ENCODE results near the gene CHAF1B.

DNA sequence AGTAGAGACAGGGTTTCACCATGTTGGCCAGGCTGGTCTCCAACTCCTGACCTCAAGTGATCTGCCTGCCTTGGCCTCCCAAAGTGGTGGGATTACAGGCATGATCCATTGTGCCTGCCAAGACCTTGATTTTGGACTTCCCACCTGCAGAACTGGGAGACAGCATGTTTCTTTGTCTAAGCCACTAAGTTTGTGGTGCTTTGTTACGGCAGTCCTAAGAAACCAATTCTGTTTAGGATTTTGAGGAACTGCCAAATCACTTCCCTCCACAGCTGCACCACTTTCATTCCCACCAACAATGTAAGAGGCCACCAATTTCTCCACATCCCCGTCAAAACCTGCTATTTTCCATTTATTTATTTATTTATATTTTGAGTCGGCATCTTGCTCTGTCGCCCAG is 46.1 kb downstream of the CHAF1B start:
- TF ChIP-seq, protein P1, sequence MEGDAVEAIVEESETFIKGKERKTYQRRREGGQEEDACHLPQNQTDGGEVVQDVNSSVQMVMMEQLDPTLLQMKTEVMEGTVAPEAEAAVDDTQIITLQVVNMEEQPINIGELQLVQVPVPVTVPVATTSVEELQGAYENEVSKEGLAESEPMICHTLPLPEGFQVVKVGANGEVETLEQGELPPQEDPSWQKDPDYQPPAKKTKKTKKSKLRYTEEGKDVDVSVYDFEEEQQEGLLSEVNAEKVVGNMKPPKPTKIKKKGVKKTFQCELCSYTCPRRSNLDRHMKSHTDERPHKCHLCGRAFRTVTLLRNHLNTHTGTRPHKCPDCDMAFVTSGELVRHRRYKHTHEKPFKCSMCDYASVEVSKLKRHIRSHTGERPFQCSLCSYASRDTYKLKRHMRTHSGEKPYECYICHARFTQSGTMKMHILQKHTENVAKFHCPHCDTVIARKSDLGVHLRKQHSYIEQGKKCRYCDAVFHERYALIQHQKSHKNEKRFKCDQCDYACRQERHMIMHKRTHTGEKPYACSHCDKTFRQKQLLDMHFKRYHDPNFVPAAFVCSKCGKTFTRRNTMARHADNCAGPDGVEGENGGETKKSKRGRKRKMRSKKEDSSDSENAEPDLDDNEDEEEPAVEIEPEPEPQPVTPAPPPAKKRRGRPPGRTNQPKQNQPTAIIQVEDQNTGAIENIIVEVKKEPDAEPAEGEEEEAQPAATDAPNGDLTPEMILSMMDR (IDR thresholded peaks at IDR 0.05 in 2 of 3, conservative IDR thresholded peaks at IDR 0.05 in 1 of 3; ENCODE audit: control insufficient read depth in 2 of 3, extremely low read depth in 1 of 3, insufficient read depth in 1 of 3, low read depth in 3 of 3, low read length in 3 of 3): no peak
- TF ChIP-seq EZH2 (IDR thresholded peaks at IDR 0.05; ENCODE audit: borderline replicate concordance, control insufficient read depth, low read depth, low read length) (no peak), TAF1 (IDR thresholded peaks at IDR 0.05; ENCODE audit: borderline replicate concordance, low read depth, low read length) (no peak), SP1 (IDR thresholded peaks at IDR 0.05; ENCODE audit: low read depth, low read length) (no peak), POLR2AphosphoS5 (IDR thresholded peaks at IDR 0.05; ENCODE audit: low read length) (no peak), POLR2A (IDR thresholded peaks at IDR 0.05; ENCODE audit: low read depth, low read length) (no peak), CEBPB (IDR thresholded peaks at IDR 0.05; ENCODE audit: borderline replicate concordance in 1 of 2, low read depth in 2 of 2, low read length in 2 of 2) (no peak), RFX5 (IDR thresholded peaks at IDR 0.05; ENCODE audit: low read depth, low read length) (no peak), EP300 (IDR thresholded peaks at IDR 0.05; ENCODE audit: borderline replicate concordance in 1 of 2, control insufficient read depth in 1 of 2, low read depth in 2 of 2, low read length in 2 of 2) (no peak), CBFB (IDR thresholded peaks at IDR 0.05; ENCODE audit: low read depth) (no peak)
- TF ChIP-seq, protein P2, sequence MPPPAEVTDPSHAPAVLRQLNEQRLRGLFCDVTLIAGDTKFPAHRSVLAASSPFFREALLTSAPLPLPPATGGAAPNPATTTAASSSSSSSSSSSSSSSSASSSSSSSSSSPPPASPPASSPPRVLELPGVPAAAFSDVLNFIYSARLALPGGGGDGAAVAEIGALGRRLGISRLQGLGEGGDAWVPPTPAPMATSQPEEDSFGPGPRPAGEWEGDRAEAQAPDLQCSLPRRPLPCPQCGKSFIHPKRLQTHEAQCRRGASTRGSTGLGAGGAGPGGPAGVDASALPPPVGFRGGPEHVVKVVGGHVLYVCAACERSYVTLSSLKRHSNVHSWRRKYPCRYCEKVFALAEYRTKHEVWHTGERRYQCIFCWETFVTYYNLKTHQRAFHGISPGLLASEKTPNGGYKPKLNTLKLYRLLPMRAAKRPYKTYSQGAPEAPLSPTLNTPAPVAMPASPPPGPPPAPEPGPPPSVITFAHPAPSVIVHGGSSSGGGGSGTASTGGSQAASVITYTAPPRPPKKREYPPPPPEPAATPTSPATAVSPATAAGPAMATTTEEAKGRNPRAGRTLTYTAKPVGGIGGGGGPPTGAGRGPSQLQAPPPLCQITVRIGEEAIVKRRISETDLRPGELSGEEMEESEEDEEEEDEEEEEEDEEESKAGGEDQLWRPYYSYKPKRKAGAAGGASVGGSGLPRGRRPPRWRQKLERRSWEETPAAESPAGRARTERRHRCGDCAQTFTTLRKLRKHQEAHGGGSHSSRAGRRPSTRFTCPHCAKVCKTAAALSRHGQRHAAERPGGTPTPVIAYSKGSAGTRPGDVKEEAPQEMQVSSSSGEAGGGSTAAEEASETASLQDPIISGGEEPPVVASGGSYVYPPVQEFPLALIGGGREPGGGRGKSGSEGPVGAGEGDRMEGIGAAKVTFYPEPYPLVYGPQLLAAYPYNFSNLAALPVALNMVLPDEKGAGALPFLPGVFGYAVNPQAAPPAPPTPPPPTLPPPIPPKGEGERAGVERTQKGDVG (CRISPR knock-in tag; IDR thresholded peaks at IDR 0.05): no peak
- TF ChIP-seq, protein P3, sequence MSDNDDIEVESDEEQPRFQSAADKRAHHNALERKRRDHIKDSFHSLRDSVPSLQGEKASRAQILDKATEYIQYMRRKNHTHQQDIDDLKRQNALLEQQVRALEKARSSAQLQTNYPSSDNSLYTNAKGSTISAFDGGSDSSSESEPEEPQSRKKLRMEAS (IDR thresholded peaks at IDR 0.05; ENCODE audit: low read depth, low read length): no peak
- TF ChIP-seq, protein P4, sequence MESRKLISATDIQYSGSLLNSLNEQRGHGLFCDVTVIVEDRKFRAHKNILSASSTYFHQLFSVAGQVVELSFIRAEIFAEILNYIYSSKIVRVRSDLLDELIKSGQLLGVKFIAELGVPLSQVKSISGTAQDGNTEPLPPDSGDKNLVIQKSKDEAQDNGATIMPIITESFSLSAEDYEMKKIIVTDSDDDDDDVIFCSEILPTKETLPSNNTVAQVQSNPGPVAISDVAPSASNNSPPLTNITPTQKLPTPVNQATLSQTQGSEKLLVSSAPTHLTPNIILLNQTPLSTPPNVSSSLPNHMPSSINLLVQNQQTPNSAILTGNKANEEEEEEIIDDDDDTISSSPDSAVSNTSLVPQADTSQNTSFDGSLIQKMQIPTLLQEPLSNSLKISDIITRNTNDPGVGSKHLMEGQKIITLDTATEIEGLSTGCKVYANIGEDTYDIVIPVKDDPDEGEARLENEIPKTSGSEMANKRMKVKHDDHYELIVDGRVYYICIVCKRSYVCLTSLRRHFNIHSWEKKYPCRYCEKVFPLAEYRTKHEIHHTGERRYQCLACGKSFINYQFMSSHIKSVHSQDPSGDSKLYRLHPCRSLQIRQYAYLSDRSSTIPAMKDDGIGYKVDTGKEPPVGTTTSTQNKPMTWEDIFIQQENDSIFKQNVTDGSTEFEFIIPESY (IDR thresholded peaks at IDR 0.05): no peak

Measured in GM12878 (cell line).